Measurements from ENCODE around the gene ADARB2.
"Not testable (repeated sequence)": the region's sequence is repeated elsewhere in the genome, so short reads cannot be mapped to it uniquely, and the experiment has no call there.

The ADARB2 gene

DNA sequence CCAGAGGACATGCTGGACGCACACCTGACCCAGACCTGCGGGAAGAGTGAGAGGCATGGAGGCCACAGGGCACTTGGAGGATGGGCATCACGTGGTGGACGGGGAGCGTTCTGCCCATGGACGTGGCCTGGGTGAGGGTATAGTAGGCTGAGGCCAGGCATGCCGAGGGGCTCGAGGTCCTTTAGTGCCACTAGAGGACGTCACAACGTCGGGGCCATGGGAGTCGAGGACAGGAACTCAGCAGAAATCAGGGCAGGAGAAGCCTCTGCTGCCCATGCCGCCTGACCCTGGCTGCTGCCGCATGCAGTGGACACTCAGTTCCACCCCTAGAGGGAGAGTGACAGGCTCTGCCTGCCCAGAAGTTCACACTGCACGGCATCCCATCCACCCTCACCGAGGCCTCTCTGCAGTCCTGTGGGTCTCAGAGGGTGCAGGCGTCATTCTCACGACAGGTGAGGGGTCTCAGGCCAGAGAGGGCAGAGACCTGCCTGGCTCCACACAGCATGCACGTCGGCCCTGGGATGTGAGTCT is 198.7 kb downstream of the ADARB2 start:
- no peak for DNase-seq

- DNase-seq = no peak
These were observed 199.2 kb downstream of the ADARB2 start for GRCh38 chr10:1538121-1538520.

GRCh38 chr10:1537449-1537848 is 199.9 kb downstream of the ADARB2 start:
- not testable (repeated sequence) for DNase-seq

DNA sequence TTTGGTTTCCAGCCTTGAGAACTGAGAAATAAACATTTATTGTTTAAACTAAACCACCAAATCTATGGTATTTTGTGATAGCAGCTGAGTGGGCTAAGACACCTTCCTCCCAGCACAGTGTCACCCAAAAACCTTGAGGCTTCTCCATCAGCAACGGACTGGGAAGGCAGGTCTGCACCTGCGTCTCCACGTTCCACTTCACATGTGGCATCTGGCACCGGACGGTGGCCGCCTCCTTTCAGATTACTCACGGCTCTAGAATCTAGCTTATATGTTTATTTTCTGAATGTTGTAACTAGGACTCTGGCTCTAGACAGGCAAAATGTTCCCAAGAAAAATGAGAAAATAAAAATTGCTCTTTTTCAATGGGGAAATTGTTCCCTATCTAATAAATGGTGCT is 201.0 kb downstream of the ADARB2 start:
- no peak for DNase-seq

DNA sequence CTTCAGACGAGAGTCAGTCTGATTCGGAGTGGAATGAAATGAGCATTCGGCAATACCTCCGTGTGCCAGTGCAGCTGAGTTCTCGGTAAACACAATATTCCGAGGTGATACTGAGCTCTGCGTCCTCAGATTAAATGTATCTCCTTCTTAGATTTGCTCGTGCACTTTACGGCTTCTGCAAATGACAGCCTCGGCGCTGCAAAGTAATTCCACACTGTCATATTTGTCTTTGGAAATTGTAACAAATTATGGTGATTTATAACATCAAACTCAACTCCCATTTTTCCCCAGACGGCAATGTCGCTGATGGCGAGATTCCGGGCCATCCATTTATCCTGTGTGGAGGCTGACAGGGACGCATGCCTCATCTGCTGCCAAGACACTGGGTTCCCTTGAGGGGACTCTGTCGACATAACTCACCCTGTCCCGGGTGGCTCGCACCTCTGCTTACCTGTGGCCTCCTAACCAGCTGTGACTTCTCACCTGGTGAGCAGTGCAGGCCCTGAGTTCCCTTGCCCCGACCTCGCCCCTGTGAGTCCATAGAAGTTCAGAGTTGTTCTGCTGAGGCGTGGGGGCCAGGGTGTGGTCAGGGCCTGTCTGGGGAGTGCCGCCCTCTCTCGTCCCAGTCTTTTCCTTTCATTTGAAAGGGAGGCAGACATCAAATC is 201.9 kb downstream of the ADARB2 start:
- no peak for DNase-seq

- DNase-seq = no peak
These were observed 202.5 kb downstream of the ADARB2 start for GRCh38 chr10:1534820-1535219.

DNA sequence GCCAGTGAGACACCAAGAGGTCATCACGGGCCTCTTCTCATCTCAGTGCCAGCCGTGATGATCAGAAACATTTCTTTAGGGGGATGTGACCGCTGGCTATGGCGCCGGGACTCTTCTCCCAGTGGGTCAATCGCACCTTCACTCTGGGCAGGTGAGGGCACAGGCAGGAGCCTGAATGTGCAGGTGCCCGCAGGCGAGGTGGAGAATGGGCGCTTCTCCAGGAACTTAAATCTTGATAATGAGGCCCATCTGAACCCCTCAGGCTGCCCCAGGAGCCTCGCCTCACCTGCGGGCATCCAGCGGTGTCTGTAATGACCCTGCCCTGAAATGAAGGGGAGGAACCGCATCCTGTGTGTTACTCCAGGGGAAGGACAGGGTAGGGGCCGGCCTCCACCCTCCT is 204.7 kb downstream of the ADARB2 start:
- DNase-seq = no peak

GRCh38 chr10:1531883-1532597 is 205.3 kb downstream of the ADARB2 start:
- no peak for DNase-seq

GRCh38 chr10:1530871-1531517 is 206.3 kb downstream of the ADARB2 start:
- no peak for DNase-seq

- DNase-seq = no peak
These were observed 207.4 kb downstream of the ADARB2 start for GRCh38 chr10:1529806-1530413.

GRCh38 chr10:1527951-1528350 is 209.4 kb downstream of the ADARB2 start:
- DNase-seq = no peak

- DNase-seq = no peak
These were observed 210.8 kb downstream of the ADARB2 start for GRCh38 chr10:1526436-1527055.

GRCh38 chr10:1525354-1526162 is 211.8 kb downstream of the ADARB2 start:
- no peak for DNase-seq

DNA sequence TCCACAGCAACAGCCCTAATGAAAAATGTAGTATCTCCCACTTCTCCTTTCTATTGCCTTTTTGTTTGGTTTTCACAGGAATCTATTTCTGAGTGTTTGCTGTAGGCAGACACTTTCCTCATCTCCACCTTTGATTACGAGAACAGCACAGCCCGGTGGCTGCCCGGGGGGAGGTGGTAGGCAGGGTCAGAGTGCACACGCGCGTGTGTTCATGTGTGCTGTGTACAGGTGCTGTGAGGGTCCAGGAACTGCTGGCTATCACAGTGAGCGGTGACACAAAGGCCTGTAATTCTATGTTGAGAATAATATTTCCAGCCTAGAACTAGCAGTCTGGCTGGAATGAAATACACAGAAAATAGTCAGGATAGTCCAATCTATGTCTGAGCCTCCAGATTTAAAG is 212.8 kb downstream of the ADARB2 start:
- DNase-seq = no peak

GRCh38 chr10:1523221-1523620 is 214.1 kb downstream of the ADARB2 start:
- DNase-seq = no peak

- no peak for DNase-seq
These were observed 215.1 kb downstream of the ADARB2 start for GRCh38 chr10:1522237-1522636.

- no peak for DNase-seq
These were observed 215.6 kb downstream of the ADARB2 start for GRCh38 chr10:1521741-1522140.

DNA sequence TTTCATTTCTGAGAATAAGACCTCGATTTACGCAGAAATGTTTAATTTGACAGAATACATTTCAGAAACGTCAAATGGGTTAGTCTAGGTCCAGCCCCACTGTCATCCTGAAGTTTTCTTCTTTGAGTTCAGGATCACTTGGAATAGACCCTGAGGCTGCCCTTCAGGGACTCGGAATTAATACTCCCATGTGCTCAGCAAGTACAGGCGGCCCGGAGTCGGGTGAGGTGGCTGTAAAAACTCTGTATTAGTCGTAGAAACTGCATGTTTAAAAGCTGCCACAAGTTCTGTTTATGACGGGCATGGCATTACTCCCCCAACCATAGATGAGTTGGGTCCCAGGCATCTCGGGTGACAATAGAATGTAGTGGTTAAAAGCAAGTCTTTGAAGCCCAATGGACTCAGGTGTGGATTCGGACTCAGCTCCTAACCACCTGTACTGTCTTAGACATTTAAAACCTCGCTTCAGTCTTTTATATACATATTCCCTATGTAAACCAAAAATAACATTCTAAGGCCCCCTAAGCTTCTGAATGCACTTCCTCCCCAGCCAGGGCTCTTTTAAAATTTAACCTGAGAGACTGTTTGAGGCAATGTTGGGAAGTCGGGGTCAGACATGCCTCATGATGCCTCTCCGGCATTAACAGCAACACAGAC is 216.3 kb downstream of the ADARB2 start:
- no peak for DNase-seq

DNA sequence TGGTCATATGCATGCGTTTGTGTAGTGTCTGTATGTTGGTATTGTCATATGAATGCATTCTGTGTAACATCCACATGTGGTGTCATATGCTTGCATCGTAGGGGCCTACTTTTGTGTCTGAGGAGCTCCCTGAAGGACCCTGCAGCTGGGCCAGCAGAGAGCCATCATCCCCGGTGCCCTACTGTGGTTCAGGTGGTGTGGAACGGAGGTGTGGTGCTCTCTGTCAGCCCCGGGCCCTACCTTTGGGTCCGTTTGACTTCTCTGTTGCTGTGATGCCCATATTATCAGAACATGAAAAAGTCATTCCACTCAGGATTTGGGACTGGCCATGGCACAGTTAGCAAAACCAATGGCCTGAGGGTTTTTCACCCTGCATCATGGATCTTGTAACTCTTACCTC is 217.9 kb downstream of the ADARB2 start:
- DNase-seq = no peak

DNA sequence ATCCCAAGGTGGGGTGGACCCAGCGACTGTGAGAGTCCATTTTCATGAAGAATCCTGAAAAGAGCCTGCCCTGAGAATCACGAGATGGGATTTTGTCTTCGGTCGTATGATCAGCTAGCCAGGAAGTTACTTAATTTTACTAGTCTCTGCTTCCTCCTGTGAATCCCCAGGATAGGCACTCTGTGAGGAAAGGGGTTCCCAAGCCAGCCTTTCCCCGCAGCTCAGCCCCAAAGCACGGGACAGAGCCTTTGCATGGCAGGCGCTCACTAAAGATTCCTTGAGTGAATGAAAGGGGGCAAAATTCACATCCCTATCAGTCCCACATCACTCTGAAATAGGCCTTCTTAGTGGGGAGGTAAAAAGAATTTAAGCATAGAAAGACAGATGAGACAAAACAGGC is 219.6 kb downstream of the ADARB2 start:
- no peak for DNase-seq

DNA sequence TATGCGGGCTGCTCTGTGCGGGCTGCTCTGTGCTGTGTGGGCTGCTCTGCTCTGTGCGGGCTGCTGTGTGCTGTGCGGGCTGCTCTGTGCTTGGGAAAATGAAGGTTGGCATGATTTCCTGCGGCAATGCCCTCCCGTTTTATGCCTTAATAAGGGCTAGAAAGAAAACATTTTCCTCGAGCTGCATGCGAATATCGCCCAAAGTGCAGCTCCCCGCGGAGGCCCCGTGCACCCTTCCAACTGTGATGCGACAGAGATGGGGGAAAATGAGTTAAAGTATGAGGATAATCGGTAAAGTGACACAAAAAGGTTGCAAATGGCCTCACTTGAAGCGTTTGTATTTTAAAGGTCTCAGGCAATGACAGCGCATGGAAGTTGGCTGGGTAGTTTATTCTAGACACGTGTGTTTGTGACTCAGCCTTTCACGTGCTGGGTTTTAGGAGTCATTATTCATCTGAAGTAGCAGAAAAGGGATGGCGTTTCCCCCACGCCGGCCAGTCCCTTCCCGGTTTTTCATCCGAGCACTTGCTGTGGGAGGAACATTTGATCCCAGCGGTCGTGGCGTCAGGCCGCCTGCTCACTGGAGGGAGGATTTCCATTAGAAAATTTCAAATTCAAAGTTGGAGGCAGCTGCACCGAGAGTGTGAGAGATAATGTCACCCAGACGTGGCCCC is 220.7 kb downstream of the ADARB2 start:
- DNase-seq = no peak

Measured in activated T-cell treated with anti-CD3 and anti-CD28 coated beads, Interleukin-2, amount 50 U/mL, for 48 hours (primary cell).